ENCODE results near the gene PRG3. TPM values are rescaled to one million over a fixed set of nuclear protein-coding genes. Genes with fewer than 3 reads are reported as not detected.

The PRG3 gene
- polyA plus RNA-seq, 3 donors = not detected

GRCh38 chr11:57344826-57345225 is 36.1 kb downstream of the PRG3 start:
- peaks cover 3 to 11% (median 10%) of the 10 kb centered on the region in 3 donors for H3K27me3 Mint-ChIP-seq (ENCODE audit: low read depth in 3 of 3)
- Histone ChIP-seq H3K4me3 (replicated peaks in 1 of 3; ENCODE audit: low read depth in 2 of 3, low read length in 3 of 3) (no peak overlapping the region), H4K20me1 (ENCODE audit: insufficient read depth, low read length) (no peaks in the 10 kb centered on the region), H3K9ac (ENCODE audit: insufficient read depth, low read length, poor library complexity, severe bottlenecking) (no peak overlapping the region), H3K79me2 (ENCODE audit: insufficient read depth, low read length) (no peaks in the 10 kb centered on the region), H3K4me1 (ENCODE audit: control insufficient read depth in 1 of 2, insufficient read depth in 2 of 2, low read length in 2 of 2) (no peaks in the 10 kb centered on the region), H3K36me3 (replicated peaks in 1 of 2; ENCODE audit: control insufficient read depth in 1 of 2, insufficient read depth in 2 of 2, low read length in 2 of 2) (no peaks in the 10 kb centered on the region), H3K27me3 (ENCODE audit: control insufficient read depth in 2 of 2, insufficient read depth in 2 of 2, low read length in 2 of 2) (no peaks in the 10 kb centered on the region), H3K9me3 (replicated peaks in 1 of 2; ENCODE audit: control insufficient read depth in 1 of 2, insufficient read depth in 1 of 2, low read length in 2 of 2) (no peaks in the 10 kb centered on the region), H3K4me2 (replicated peaks; ENCODE audit: extremely low read depth, low read length, poor library complexity, severe bottlenecking) (no peak overlapping the region), H2AFZ (ENCODE audit: insufficient read depth, low read depth, low read length, poor library complexity, severe bottlenecking) (no peak overlapping the region), H3K27ac (ENCODE audit: low read depth in 1 of 2, low read length in 2 of 2) (no peak overlapping the region)
- peaks cover 5% of the 10 kb centered on the region for H3K4me1 Mint-ChIP-seq
- no peaks in the 10 kb centered on the region for H3K36me3 Mint-ChIP-seq
- WGBS (ENCODE audit: insufficient coverage) = 94% methylated on average over 5 of the region's 10 CpGs
- H3K27ac Mint-ChIP-seq = no peak overlapping the region
- H3K4me3 Mint-ChIP-seq = no peak overlapping the region
- DNase-seq = no peak
- TF ChIP-seq CTCF (IDR thresholded peaks at IDR 0.05) = no peak
- peaks cover 0 to under 1% (median 0%) of the 10 kb centered on the region in 7 donors for H3K9me3 Mint-ChIP-seq
- intact Hi-C loops (cut with micrococcal nuclease) = loop anchor here (5.0 kb wide), 3 partner anchors 137 to 297 kb away; no protein-coding TSS in a partner anchor

- peaks cover 4 to 14% (median 11%) of the 10 kb centered on the region in 3 donors for H3K27me3 Mint-ChIP-seq (ENCODE audit: low read depth in 3 of 3)
- no peak overlapping the region for H3K9ac ChIP-seq (ENCODE audit: insufficient read depth, low read length, poor library complexity, severe bottlenecking)
- no peak overlapping the region for H3K4me2 ChIP-seq (replicated peaks; ENCODE audit: extremely low read depth, low read length, poor library complexity, severe bottlenecking)
- TF ChIP-seq CTCF (IDR thresholded peaks at IDR 0.05) = no peak
- H2AFZ ChIP-seq (ENCODE audit: insufficient read depth, low read depth, low read length, poor library complexity, severe bottlenecking) = no peak overlapping the region
- no peak for DNase-seq
- H3K4me3 Mint-ChIP-seq = no peak overlapping the region
- H3K79me2 ChIP-seq (ENCODE audit: insufficient read depth, low read length) = no peaks in the 10 kb centered on the region
- H3K9me3 Mint-ChIP-seq = no peaks in the 10 kb centered on the region
- H3K27me3 ChIP-seq (ENCODE audit: control insufficient read depth in 2 of 2, insufficient read depth in 2 of 2, low read length in 2 of 2) = no peaks in the 10 kb centered on the region
- 68% methylated on average over 3 of the region's 7 CpGs for WGBS (ENCODE audit: insufficient coverage)
- no peaks in the 10 kb centered on the region for H3K36me3 Mint-ChIP-seq
- H3K9me3 ChIP-seq (replicated peaks in 1 of 2; ENCODE audit: control insufficient read depth in 1 of 2, insufficient read depth in 1 of 2, low read length in 2 of 2) = no peaks in the 10 kb centered on the region
- no peaks in the 10 kb centered on the region for H3K36me3 ChIP-seq (replicated peaks in 1 of 2; ENCODE audit: control insufficient read depth in 1 of 2, insufficient read depth in 2 of 2, low read length in 2 of 2)
- no peak overlapping the region for H3K27ac Mint-ChIP-seq
- H3K4me1 Mint-ChIP-seq = peaks cover 3% of the 10 kb centered on the region
- H3K4me1 ChIP-seq (ENCODE audit: control insufficient read depth in 1 of 2, insufficient read depth in 2 of 2, low read length in 2 of 2) = no peaks in the 10 kb centered on the region
- H3K4me3 ChIP-seq (replicated peaks in 1 of 3; ENCODE audit: low read depth in 2 of 3, low read length in 3 of 3) = no peak overlapping the region
- H4K20me1 ChIP-seq (ENCODE audit: insufficient read depth, low read length) = no peaks in the 10 kb centered on the region
- intact Hi-C loops (cut with micrococcal nuclease) = no loop called here
- no peak overlapping the region for H3K27ac ChIP-seq (ENCODE audit: low read depth in 1 of 2, low read length in 2 of 2)
Observed at GRCh38 chr11:57343825-57344224, 37.1 kb downstream of the PRG3 start.

All from CD14-positive monocyte (primary cell).